ENCODE measurements around the gene POC1B.

GRCh38 chr12:89565002-89565401 lies 39.2 kb upstream of the POC1B start:
- TF ChIP-seq CTCF (IDR thresholded peaks at IDR 0.05 in 8 of 11, conservative IDR thresholded peaks at IDR 0.05 in 3 of 11) (no peak), POLR2A (IDR thresholded peaks at IDR 0.05) (no peak), POLR2AphosphoS5 (IDR thresholded peaks at IDR 0.05) (no peak)
